GM18502 (cell line): Measurements from ENCODE around the gene ZMAT3.
"Not testable (repeated sequence)": the region's sequence is repeated elsewhere in the genome, so short reads cannot be mapped to it uniquely, and the experiment has no call there.

Experiments
- ATAC-seq: cut with Tn5 transposase; IDR thresholded peaks from one replicate; pipeline ENCODE4 v1.9.1; 2021; ENCODE audit warnings: mild to moderate bottlenecking; ENCODE audit not compliant: unreplicated experiment, poor library complexity

ZMAT3 gene, protein sequence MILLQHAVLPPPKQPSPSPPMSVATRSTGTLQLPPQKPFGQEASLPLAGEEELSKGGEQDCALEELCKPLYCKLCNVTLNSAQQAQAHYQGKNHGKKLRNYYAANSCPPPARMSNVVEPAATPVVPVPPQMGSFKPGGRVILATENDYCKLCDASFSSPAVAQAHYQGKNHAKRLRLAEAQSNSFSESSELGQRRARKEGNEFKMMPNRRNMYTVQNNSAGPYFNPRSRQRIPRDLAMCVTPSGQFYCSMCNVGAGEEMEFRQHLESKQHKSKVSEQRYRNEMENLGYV

DNA sequence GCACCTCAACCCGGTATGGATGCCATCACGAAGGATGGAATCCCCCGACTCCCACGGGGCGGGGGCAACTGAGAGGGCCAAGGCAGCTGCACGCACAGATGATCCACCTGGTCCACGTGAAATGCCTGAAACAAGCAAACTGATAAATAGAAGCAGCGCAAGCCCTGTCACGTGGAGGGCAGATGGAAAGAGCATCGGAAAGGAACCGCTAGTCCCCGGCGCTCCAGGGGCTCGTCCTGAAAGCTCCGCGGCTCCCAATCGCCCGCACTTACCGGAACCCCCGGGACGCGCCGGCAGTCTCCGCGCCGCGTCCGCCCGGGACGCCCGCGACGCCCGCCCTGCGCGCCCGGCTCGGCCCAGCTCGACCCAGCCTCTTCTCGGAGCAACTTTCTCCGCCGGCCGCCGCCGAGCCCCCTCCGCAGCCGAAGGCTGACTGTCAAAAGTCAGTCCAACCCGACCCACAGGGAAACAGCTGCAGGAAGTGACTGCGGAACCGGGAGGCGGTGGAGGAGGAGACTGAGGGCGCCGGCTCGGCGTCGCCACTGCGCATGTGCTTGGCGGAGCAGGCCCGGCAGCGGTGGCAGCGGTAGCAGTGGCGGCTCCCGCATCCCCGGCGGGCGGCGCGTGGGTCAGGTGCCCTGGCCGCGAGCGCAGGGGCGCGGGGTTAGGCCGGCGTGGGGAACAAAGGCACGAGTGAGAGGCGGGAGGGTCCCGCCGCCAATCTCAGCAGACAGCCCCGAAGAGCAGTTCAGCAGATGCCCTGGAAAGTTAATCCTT is at the start of gene ZMAT3:
Gene ZMAT3, minus strand, starts transcription at position 487 of the 777 bp plus-strand sequence. CDS start 4,057 bp downstream, outside the sequence.
- ATAC-seq: peak; percentile 63

DNA sequence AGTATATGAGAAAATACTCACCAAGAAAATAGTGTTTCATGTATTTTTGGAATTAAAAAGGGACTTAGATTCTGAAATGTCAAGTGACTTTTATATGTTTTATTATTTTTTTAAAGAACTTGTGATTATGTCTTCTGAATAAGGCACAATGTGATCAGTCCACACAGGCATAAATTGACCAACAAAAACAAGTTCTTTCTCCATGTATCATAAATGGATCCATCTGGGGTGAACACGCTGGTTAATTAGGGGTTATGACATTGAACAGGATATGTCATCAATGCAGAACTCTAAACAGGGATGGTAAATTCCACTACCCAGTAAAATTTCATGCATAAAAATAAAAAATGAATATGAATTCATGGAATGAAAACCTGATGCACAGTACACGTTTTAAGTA is 45.2 kb upstream of the ZMAT3 start:
- ATAC-seq: no peak

DNA sequence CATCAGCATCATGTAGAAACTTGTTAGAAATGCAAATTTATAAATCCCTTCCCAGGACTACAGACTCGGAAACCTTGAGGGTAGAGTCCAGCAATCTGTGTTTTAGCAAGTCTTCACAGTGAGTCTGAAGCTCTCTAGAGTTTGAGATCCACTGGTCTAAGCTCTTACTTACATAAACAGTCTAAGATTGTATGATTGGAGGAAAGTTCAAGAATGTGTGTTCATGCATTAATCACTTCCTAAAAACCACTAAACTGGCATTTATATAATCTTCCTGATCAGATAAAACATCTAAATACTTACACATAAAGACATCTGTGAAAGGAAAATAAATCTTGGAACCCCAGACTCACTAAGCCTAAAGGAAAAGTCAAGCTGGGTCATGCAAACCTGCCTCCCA is 43.8 kb upstream of the ZMAT3 start:
- ATAC-seq: not testable (repeated sequence)

DNA sequence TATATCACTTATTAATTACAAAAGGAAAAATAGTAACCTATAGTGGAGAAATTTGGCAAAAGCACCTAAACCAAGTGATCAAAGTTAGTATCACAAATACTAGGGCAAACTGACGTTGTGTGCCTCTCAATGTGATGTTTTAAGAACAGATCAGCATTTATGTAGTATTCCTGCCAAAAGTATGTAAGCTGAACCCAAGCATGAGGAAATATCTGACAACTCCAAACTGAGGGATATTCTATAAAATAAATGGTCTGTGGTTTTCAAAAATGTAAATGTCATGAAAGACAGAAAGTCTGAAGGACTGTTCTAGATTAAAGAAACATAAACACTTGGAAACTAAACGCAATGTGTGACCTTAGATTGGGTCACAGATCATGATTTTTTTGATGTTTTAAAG is 42.3 kb upstream of the ZMAT3 start:
- ATAC-seq: no peak

DNA sequence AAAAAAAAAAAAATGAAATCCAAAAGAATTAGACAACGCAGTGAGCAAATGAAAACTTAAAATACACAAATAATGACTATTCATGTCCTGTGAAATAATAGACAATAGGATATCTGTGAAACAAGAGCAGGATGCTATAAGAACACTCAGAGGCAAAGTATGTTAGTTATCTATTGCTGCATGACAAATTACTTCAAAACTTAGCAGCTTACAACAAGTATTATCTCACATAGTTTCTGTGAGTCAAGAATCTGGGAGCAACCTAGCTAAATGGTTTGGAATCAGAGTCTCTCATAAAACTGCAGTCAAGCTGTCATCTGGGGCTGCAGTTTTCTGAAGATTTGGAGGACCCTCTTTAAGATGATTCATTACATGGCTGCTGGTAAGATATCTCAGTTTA is 36.5 kb upstream of the ZMAT3 start:
- no peak for ATAC-seq

DNA sequence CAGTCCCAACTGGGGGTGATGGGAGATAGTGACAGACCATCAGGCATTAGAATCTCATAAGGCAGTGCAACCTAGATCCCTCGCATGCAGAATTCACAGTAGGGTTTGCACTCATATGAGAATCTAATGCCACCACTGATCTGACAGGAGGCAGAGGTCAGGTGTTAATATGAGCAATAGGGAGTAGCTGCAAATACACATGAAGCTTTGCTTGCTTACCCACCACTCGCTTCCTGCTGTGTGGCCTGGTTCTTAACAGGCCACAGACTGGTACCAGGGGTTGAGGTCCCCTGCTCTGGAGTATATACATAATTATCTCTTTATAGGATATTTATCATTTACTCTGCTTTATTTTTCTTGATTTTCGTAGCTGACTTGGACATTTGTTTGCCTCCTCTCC is 36.0 kb upstream of the ZMAT3 start:
- ATAC-seq: no peak

DNA sequence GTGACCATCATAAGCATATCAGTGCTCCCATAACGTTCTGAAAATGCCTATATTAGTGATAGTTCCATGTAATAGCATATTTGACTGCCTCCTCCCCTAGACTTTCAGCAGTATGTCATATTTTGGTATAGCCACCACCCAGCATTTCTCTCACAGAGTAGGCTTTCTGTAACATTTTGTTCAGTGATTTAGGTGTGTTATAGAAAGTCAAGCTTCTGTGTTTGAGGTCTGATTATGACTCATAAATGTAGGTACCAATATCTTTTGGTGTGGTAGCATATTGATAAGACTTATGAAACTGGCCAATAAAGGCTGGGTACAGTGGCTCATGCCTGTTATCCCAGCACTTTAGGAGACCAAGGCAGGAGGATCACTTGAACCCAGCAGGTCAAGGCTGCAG is 34.3 kb upstream of the ZMAT3 start:
- no peak for ATAC-seq

DNA sequence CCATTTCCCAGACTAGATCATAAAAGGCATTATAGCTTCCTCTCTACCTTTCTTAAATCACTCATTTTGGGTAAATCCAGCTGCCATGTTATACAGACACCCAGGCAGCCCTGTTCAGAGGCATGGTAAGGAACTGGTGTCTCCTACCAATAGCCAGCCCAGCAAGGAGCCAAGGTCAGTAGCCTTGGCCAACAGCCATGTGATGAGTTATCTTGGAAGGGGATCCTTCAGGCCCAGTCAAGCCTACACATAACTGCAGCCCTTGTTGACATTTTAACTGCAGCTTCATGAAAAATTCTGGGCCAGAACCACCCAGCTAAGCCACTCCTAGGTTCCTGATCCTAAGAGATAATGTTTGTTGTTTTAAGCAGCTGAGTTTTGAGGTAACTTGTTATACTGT is 29.0 kb upstream of the ZMAT3 start:
- ATAC-seq: no peak

DNA sequence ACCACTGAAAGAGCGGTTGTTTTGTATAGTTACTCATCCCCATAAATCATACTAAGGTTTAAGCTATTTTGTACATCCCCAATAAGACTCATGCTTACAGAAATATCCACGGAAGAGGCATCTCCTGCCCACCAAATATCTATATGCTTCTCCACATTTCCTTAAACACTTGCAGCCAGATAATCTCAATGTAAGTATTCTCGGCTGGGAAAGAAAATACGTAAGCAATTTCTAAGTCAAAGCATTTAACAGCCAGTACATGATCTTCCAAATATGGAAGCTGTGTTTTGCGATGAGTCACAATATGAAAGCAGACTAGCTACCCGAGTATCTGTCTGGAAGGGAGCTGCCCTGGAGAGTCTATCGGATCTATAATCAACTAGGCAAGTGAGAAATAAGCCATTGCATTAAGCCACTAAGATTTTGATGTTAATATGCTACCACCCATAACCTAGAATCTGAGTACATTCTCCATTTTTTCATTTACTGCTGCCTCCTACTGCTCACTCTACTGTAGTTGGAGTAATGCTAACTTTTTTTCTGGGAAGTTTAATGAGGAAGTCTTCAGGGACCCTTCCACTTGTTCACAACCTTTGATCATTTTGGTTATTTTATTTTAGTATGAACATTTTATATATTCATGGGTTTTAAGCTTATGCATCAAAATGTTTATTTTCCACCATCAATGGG is 26.9 kb upstream of the ZMAT3 start:
- peak; percentile 54 for ATAC-seq

DNA sequence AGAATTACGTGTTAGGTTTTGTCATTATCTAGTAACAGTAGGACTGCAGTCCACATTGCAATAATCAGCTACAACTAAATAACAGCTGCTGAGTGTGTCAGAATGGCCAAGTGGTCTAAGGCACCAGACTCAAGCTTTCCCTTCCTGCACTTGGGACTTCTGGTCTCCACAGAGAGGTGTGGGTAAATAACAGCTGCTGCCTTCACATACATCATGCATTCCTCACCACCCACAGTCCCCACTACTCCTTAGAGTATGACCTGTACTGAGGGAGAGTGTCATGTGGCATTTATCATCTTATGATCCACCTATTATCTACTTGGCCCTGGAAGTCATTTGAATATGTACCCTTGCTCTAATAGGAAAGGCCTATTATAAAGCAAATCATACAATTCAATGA is 22.2 kb upstream of the ZMAT3 start:
- no peak for ATAC-seq

DNA sequence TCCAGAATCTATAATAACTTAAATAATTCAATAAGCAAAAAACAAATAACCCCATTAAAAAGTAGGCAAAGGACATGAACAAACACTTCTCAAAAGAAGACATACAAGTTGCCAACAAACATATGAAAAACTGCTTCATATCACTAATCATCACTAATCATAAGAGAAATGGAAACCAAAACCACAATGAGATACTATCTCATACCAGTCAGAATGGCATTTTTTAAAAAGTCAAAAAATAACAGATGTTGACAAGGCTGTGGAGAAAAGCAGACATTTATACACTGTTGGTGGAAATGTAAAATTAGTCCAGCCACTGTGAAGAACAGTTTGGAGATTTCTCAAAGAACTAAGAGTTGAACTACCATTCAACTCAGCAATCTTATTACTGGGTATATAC is 19.5 kb upstream of the ZMAT3 start:
- ATAC-seq: peak; percentile 86

DNA sequence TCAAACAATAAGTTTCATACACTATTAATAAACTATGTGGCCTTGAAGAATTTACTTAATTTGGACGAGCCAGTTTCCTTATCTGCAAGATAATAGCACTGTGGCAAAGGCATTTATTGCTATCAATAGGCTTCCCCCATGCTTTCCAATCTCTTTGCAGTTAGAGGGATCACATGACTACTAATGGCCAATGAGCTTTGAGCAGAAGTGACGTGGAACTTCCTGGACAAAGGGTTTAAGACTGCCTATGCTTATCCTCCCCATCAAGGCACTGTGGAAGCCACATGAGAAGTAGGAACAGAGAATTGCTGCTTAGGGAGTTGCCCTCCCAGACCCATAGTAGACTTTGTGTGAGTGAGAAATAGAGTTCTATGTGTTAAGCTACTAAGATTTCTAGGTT is 16.7 kb upstream of the ZMAT3 start:
- ATAC-seq: no peak

DNA sequence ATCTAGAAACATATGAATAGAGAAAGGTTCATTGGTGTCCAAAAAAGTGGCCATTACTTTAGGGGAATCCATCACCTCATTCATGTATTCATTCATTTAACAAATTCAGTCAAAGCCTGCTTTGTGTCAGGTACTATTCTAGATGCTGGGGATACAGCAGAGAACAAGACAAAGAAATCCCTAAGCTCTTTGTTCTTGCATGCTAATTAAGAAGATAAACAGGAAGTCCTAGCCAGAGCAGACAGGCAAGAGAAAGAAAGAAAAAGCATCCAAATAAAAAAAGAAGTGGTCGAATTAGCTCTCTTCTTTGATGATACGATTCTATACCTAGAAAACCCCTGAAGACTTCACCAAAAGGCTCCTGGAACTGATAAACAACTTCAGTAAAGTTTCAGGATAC is 12.4 kb upstream of the ZMAT3 start:
- peak; percentile 50 for ATAC-seq

DNA sequence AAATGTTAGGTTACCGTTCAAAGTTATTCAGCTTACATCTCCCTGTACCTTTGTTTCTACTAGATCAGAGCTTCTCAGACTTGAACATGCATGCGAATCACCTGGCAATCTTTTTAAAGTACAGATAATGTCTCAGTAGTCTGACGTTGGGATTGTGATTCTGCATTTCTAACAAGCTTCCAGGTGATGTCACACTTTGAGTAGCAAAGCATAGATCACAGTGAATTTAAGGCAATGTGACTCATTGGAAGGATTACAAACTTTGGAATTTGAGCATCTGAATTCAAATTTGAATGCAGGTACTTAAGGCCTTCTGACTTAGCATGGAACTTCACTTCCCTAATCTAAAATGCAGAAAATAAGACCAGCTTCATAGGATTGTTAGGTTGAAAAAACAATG is 10.8 kb upstream of the ZMAT3 start:
- ATAC-seq: no peak

DNA sequence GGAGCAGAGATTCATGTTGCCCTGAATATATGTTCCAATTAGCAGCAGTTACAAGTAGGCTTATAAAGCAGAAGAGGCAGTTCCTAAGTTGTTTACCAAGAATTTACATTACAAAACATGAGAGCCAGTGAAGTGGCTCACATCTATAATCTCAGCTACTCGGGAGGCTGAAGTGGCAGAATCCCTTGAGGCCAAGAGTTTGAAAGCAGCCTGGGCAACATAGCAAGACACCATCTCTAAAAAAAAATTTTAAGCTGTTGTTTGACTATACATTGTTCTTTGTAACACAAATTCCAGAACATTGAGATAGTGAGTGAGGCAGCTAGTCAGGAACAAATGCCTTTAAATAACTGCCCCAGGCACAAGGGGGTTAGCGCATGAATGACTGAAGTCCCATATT is 10.3 kb upstream of the ZMAT3 start:
- no peak for ATAC-seq

DNA sequence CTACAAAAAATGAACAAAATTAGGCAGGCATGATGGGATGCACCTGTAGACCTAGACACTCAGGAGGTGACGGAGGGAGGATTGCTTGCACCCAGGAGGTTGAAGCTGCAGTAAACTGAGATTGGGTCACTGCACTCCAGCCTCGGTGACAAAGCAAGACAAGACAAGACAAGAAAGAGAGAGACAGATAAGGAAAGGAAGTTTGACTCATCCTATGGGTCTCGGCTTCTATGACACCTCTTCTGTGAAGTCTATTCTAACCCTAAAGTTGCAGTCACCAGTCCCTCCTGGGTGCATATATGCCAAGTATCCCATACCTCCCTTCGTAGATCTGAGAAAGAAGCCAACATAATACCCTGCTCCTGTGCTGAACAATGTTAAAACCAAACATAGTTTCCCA is 7.9 kb upstream of the ZMAT3 start:
- ATAC-seq: no peak

DNA sequence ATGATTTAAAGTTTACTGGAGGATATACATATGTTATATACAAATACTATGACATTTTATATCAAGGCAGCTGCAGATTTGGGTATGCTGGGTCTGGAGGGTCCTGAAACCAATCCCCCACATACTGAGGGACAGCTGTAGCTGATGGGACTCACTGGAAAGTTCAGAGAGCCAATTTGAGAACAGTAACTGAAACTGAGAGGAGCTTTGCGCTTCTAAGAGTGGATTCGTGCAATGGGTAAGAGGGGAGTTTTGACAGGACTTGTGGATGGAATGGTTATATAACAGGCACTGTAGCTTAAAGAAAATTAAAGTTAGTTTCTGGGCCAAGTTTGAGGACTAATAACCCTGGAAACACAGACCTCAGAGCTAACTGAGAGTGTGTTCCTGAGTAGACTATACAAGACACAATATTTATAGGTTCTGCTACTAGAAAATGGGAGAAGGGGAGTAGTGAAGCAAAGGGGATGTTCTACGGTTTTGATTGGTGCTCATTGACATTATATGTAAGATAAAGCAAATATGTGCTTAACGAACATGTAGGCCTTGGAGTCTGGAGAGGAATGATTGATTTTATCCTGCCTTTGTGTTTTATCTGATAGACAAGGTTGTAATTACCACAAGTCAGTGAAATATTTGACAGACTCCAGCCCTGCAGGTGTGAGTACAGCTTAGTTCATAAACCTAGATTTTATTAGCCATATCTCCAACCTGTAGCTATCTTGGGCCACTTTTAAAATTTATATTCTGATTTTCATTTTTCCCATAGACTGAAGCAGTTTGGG is 4.8 kb upstream of the ZMAT3 start:
- peak; percentile 50 for ATAC-seq

DNA sequence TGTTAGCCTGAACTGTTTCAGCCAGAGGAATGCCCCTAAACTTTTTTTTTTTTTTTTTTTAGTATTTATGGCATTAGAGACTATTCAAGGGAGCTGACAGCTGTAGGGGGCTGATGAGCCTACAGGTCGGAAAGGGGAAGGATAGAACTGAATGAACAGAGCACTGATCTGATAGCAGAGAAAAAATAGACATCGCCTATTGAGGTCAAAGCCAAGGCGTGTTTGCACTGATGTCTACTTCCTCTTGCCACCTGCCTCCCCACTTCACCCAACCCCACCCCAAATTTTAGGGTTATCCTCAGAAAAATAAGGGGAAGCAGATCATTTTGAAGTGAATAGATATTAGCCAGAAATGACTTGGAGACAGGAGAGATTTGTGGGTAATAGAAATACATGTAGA is 3.0 kb upstream of the ZMAT3 start:
- ATAC-seq: peak; percentile 46

DNA sequence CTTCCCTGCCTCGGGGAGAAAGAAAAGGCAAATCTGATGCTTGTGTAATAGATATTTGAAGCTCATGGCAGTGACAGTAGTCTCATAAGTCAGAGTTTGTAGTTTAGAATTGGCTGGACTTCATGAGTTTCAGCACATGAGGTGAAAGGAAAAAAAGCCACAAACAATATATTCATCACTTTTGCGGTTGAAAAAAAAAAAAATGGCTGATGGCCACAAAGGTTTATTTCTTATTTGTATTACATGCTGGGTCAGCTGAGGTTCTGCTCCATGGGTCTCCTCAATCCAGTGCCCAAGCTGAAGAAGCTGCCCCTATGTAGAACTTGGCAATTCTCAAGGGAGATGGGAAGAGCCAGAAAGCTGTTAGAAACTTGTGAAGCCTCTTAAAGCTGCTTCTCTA is 2.2 kb upstream of the ZMAT3 start:
- ATAC-seq: no peak

DNA sequence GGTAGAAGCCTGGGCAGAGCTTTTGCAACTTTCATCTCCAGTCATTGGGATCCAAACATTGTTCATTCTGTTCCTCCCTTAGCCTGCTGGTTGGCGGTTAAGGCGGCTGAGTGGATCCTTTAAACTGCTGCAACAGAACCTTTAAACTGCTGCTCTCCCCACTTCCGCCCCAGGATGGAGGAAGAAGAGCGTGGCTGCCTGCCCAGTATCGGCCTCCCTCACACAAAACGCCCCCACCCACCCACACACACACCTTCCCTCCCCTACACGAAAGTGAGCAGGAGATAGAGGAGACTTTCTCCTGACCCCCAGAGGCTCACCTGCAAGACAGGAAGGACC is 460 bp upstream of the ZMAT3 start:
- peak; percentile 30 for ATAC-seq

DNA sequence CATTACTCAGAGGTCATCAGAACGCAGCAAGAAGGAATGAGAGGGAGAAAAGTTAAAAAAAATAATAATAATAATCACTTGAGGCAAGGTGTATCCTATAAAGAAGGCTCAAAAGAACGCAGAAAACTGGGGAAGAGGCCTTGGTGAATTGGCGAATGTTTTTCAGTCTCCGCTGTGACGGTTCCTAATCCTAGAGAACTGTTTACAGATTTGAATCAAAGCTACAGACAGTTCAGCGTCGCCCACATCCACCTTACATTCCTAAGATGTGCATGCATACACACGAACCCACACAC is 634 bp downstream of the ZMAT3 start:
- no peak for ATAC-seq
